ENCODE measurements around the gene CGREF1. TPM values are rescaled to one million over a fixed set of nuclear protein-coding genes. Genes with fewer than 3 reads are reported as not detected.

The CGREF1 gene
- total RNA-seq, 1 experiment from 2014 or later, result 4.0 TPM

DNA sequence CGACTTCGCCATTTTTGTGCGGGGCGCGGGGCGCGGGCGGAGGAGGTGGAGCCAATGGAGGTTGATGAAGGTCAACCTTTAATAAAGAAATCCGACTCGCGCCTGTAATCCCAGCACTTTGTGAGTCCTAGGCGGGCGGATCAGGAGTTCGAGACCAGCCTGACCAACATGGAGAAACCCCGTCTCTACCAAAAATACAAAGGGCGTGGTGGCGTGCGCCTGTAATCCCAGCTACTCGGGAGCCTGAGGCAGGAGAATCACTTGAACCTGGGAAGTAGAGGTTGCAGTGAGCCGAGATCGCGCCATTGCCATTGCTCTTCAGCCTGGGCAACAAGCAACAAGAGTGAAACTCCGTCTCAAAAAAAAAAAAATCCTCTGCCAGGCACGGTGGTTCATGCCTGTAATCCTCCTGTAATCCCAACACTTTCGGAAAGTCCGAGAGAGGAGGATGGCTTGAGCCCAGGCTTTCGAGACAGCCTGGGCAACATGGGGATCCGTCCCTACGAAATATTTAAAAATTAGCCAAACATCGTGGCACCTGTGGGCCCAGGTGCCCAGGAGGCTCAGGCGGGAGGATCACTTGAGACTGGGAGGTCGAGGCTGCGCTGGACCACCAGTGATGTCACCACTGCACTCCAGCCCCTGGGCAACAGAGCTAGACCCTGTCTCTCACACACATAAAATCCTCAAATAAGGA is 16.0 kb upstream of the CGREF1 start:
- RAD21 ChIA-PET (ENCODE audit: low non-redundant PET in 1 of 2, low total read pairs in 2 of 2, uncharacterized antibody in 2 of 2, unreplicated experiment in 2 of 2), result no interaction called here
- peak; percentile 82 for TF ChIP-seq EGR1 (IDR thresholded peaks at IDR 0.05; ENCODE audit: low read depth)
- TF ChIP-seq, protein P1, sequence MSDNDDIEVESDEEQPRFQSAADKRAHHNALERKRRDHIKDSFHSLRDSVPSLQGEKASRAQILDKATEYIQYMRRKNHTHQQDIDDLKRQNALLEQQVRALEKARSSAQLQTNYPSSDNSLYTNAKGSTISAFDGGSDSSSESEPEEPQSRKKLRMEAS (IDR thresholded peaks at IDR 0.05), result no peak
- TF ChIP-seq ELF1 (IDR thresholded peaks at IDR 0.05; ENCODE audit: borderline replicate concordance, low read depth), result no peak
- TF ChIP-seq JUND (IDR thresholded peaks at IDR 0.05), result no peak
- no peak for TF ChIP-seq ZNF274 (IDR thresholded peaks at IDR 0.05; ENCODE audit: low read depth, low read length)
- no peak for TF ChIP-seq EZH2phosphoT487 (IDR thresholded peaks at IDR 0.05; ENCODE audit: borderline replicate concordance)
- no peak for TF ChIP-seq EZH2 (IDR thresholded peaks at IDR 0.05)
- TF ChIP-seq YY1 (IDR thresholded peaks at IDR 0.05; ENCODE audit: extremely low read depth, insufficient replicate concordance, low read depth, low read length), result peak; percentile 98
- TF ChIP-seq, protein P2, sequence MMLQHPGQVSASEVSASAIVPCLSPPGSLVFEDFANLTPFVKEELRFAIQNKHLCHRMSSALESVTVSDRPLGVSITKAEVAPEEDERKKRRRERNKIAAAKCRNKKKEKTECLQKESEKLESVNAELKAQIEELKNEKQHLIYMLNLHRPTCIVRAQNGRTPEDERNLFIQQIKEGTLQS (IDR thresholded peaks at IDR 0.05), result no peak
- TF ChIP-seq CEBPB (IDR thresholded peaks at IDR 0.05; ENCODE audit: low read depth), result no peak

More for the DNA sequence above, 16.0 kb upstream of the CGREF1 start:
- Histone ChIP-seq H2AFZ (ENCODE audit: low read depth, low read length, poor library complexity, severe bottlenecking) (peak overlapping the region; percentile 71), H3K27ac (ENCODE audit: low read depth, low read length) (peak overlapping the region; percentile 36; the same call in 1 of the 2 replicates), H3K4me2 (ENCODE audit: low read length) (peak overlapping the region; percentile 95), H3K27me3 (ENCODE audit: insufficient read depth, low read length) (no peaks in the 10 kb centered on the region), H4K20me1 (ENCODE audit: insufficient read depth) (no peaks in the 10 kb centered on the region), H3K4me1 (ENCODE audit: control insufficient read depth in 1 of 2, insufficient read depth in 2 of 2, low read length in 2 of 2) (peaks cover 4 to 19% of the 10 kb centered on the region in 2 experiments; a peak in 3 of 4 replicates), H3K4me3 (replicated peaks in 1 of 2; ENCODE audit: low read depth in 1 of 2, low read length in 2 of 2) (peak overlapping the region; percentile 96 to 99), H3K9ac (ENCODE audit: low read length) (peak overlapping the region; percentile 97; the same call in 1 of the 2 replicates), H3K36me3 (ENCODE audit: control insufficient read depth in 1 of 2, insufficient read depth in 2 of 2, low read length in 2 of 2) (peaks cover 14 to 20% of the 10 kb centered on the region in 2 experiments; a peak in 3 of 4 replicates), H3K79me2 (ENCODE audit: insufficient read depth, low read length) (peaks cover 20% of the 10 kb centered on the region), H3K9me3 (ENCODE audit: control insufficient read depth in 1 of 2, insufficient read depth in 1 of 2, low read depth in 1 of 2, low read length in 2 of 2) (no peaks in the 10 kb centered on the region), H3K9me2 (ENCODE audit: insufficient read depth) (no peaks in the 10 kb centered on the region)
- ATAC-seq, result no peak
- intact Hi-C loops (cut with micrococcal nuclease), result no loop called here
- CTCF ChIA-PET, result interaction anchor here (0.9 to 1.6 kb wide), 3 partner anchors 35 to 168 kb away, joined by 3 to 7 read pairs (median 5); no protein-coding TSS in a partner anchor
- no peak for DNase-seq (ENCODE audit: low read depth, low spot score)
- BruUV-seq (replicated peaks), result TSS peak; percentile 36
- POLR2A ChIA-PET, result interaction anchor here (1.0 kb wide), 1 partner anchor 130 kb away, joined by 3 read pairs; no protein-coding TSS in a partner anchor

Measured in HCT116 (cell line).